GM12878 (cell line): ENCODE data around the gene MTFR1L. TPM values are rescaled to one million over a fixed set of nuclear protein-coding genes. Genes with fewer than 3 reads are reported as not detected.

Experiments used
- ATAC-seq: fragments of 200-7000 bp; cut with Tn5 transposase; 3 replicates; pipeline ENCODE4 v1.9.1; 2020; ENCODE audit warnings: mild to moderate bottlenecking, moderate library complexity
- BruUV-seq: library from RNA; stranded (reverse); fragments of 400-500 nt; replicated peaks from 2 replicates; lab custom pipeline; 2021; lab: Mats Ljungman, UMichigan
- CTCF ChIA-PET: fragments of 300-600 bp; sonication (Branson Sonifier 250); formaldehyde crosslinking; extraction: SDS; loops from one replicate; lab custom pipeline; 2021; ENCODE audit warnings: inconsistent platforms; lab: Yijun Ruan, JAX
- POLR2A ChIA-PET: fragments of 350-600 bp; formaldehyde crosslinking; extraction: SDS; loops from one replicate; lab custom pipeline; 2021; ENCODE audit warnings: inconsistent platforms; lab: Charles Lee
- RAD21 ChIA-PET: fragments of 300-600 bp; sonication (Branson Sonifier 250); formaldehyde crosslinking; loops from one replicate; lab custom pipeline; 2023; ENCODE audit warnings: antibody characterized with exemption; ENCODE audit not compliant: unreplicated experiment; lab: Charles Lee
- SMC1A ChIA-PET: fragments of 300-600 bp; sonication (Branson Sonifier 250); formaldehyde crosslinking; loops from one replicate; lab custom pipeline; 2023; ENCODE audit not compliant: unreplicated experiment, uncharacterized antibody; lab: Charles Lee
- DNase-seq: peaks from one replicate; pipeline ENCODE4 v3.0.0-alpha.2; 2011; ENCODE audit warnings: low read depth, low spot score
- FAIRE-seq: peaks from 3 replicates; lab custom pipeline; 2011; peaks lifted over from hg19 to GRCh38; lab: Jason Lieb, UNC
- H2AFZ ChIP-seq: 2 replicates; pipeline ENCODE4 v1.6.0; 2011; ENCODE audit warnings: low read depth, low read length, control low read depth; ENCODE audit not compliant: control insufficient read depth
- H3K27ac ChIP-seq: 2 replicates; pipeline ENCODE4 v1.5.1; 2011; ENCODE audit warnings: control low read depth; ENCODE audit not compliant: control insufficient read depth, insufficient read depth
- H3K27me3 ChIP-seq, 2 experiments: replicated peaks in 1 of 2; 2 replicates each; pipeline versions ENCODE4 v1.6.0 to v1.6.1; 2011; ENCODE audit warnings: low read length in 1 of 2; ENCODE audit not compliant: control insufficient read depth in 2 of 2, insufficient read depth in 2 of 2
- H3K36me3 ChIP-seq, 2 experiments: 2 replicates each; pipeline ENCODE4 v1.5.1; 2011; ENCODE audit warnings: low read length in 1 of 2; ENCODE audit not compliant: control insufficient read depth in 2 of 2, insufficient read depth in 2 of 2
- H3K4me1 ChIP-seq: 2 replicates; pipeline ENCODE4 v1.6.1; 2011; ENCODE audit warnings: mild to moderate bottlenecking, low read length, moderate library complexity, mixed read lengths; ENCODE audit not compliant: control insufficient read depth, insufficient read depth
- H3K4me2 ChIP-seq: 2 replicates; pipeline ENCODE4 v1.6.0; 2011; ENCODE audit warnings: control low read depth; ENCODE audit not compliant: control insufficient read depth, insufficient read depth
- H3K4me3 ChIP-seq: fragments of 200-600 bp; sonication (generic); 2 replicates; pipeline ENCODE4 v1.5.1; 2016
- H3K79me2 ChIP-seq: 2 replicates; pipeline ENCODE4 v1.6.0; 2011; ENCODE audit warnings: low read length; ENCODE audit not compliant: control insufficient read depth, insufficient read depth
- H3K9ac ChIP-seq: 2 replicates; pipeline ENCODE4 v1.8.0; 2011; ENCODE audit warnings: low read length, control low read depth, mixed read lengths; ENCODE audit not compliant: control insufficient read depth, insufficient read depth
- H3K9me3 ChIP-seq: replicated peaks from 3 replicates; pipeline ENCODE4 v1.5.1; 2011; ENCODE audit warnings: mild to moderate bottlenecking, low read length; ENCODE audit not compliant: control insufficient read depth, insufficient read depth
- H4K20me1 ChIP-seq: 2 replicates; pipeline ENCODE4 v1.6.0; 2011; ENCODE audit not compliant: control insufficient read depth, insufficient read depth
- CBFB ChIP-seq: IDR thresholded peaks from 2 replicates; pipeline ENCODE4 v1.6.1; 2016; ENCODE audit warnings: antibody characterized with exemption, low read depth
- E2F8 ChIP-seq: fragments of 450-650 bp; IDR thresholded peaks from 2 replicates; pipeline ENCODE4 v1.6.1; 2018; ENCODE audit warnings: mild to moderate bottlenecking, low read depth, moderate library complexity; ENCODE audit not compliant: partially characterized antibody
- E4F1 ChIP-seq: fragments of 450-650 bp; IDR thresholded peaks from 2 replicates; pipeline ENCODE4 v1.6.1; 2018; ENCODE audit warnings: borderline replicate concordance, mild to moderate bottlenecking; ENCODE audit not compliant: partially characterized antibody
- IKZF1 ChIP-seq: fragments of 450-650 bp; conservative IDR thresholded peaks from 2 replicates; pipeline ENCODE4 v1.6.1; 2017; ENCODE audit warnings: antibody characterized with exemption, mild to moderate bottlenecking
- MAX ChIP-seq: IDR thresholded peaks from 2 replicates; pipeline ENCODE4 v1.6.1; 2012; ENCODE audit warnings: low read depth, low read length, improper control_type of control experiment
- RELA ChIP-seq: fragments of 450-650 bp; IDR thresholded peaks from 2 replicates; pipeline ENCODE4 v1.8.0; 2014; ENCODE audit warnings: borderline replicate concordance; ENCODE audit not compliant: partially characterized antibody
- SMARCA5 ChIP-seq: fragments of 450-650 bp; IDR thresholded peaks from 2 replicates; pipeline ENCODE4 v1.6.1; 2017; ENCODE audit warnings: mild to moderate bottlenecking
- SP1 ChIP-seq: IDR thresholded peaks from one replicate; pipeline ENCODE4 v1.6.1; 2011; ENCODE audit warnings: low read depth, low read length
- SREBF2 ChIP-seq: IDR thresholded peaks from 2 replicates; pipeline ENCODE4 v1.6.1; 2012; ENCODE audit warnings: mild to moderate bottlenecking, low read length
- ZBTB33 ChIP-seq: fragments of 450-650 bp; IDR thresholded peaks from 2 replicates; pipeline ENCODE4 v1.6.1; 2017; ENCODE audit warnings: mild to moderate bottlenecking
- ZBTB4 ChIP-seq: fragments of 450-650 bp; formaldehyde crosslinking; IDR thresholded peaks from 2 replicates; pipeline ENCODE4 v1.4.0; 2022; ENCODE audit warnings: mild to moderate bottlenecking, moderate library complexity
- ZNF207 ChIP-seq: fragments of 450-650 bp; IDR thresholded peaks from 2 replicates; pipeline ENCODE4 v1.6.1; 2014; ENCODE audit warnings: antibody characterized with exemption, mild to moderate bottlenecking, borderline replicate concordance
- ZNF24 ChIP-seq: fragments of 450-650 bp; IDR thresholded peaks from 2 replicates; pipeline ENCODE4 v1.6.1; 2017; ENCODE audit warnings: antibody characterized with exemption, mild to moderate bottlenecking
- WGBS: methylation state at CpG from one replicate; pipeline ENCODE4 v1.1.6; 2016; ENCODE audit warnings: low lambda C conversion rate; ENCODE audit not compliant: insufficient replicate concordance, insufficient coverage; ENCODE audit errors: missing lambda C conversion rate; 5-methylcytosine and 5-hydroxymethylcytosine counted together
- in situ Hi-C: fragments of 300-500 bp; cut with MboI; formaldehyde crosslinking; loops from 9 replicates; pipeline ENCODE4 v1.14.3; 2018; ENCODE audit warnings: mixed read lengths
- intact Hi-C: fragments of 100-400 bp; cut with micrococcal nuclease; formaldehyde crosslinking; loops from one replicate; pipeline ENCODE4 v1.14.2; 2022; ENCODE audit not compliant: unreplicated experiment
- polyA plus RNA-seq, 11 experiments: library from polyadenylated mRNA; depleted of rRNA in 4 of 11; unstranded in 6 of 11; stranded (reverse) in 5 of 11; fragments of >200 nt; fragmentation: Nextera tagmentation in 4 of 11; fragmentation: Illumina TruSeq in 1 of 11; extraction: Ambion mirVana in 4 of 11; extraction: Trizol in 1 of 11; gene quantifications; 1 replicate in 1 of 11; 2 replicates in 10 of 11; pipeline versions ENCODE4 v1.2.1 to v1.2.3, GENCODE V29; 2011 to 2016; ENCODE audit warnings: inconsistent platforms in 2 of 11, missing spikeins in 2 of 11, low read depth in 1 of 11
- total RNA-seq, 4 experiments: library from RNA; depleted of rRNA in 3 of 4; stranded (reverse); fragments of >200 nt in 3 of 4; fragmentation: Illumina TruSeq in 1 of 4; extraction: Trizol in 1 of 4; gene quantifications; 2 replicates each; pipeline versions ENCODE4 v1.2.1 to v1.2.3, GENCODE V29; 2013 to 2021

The MTFR1L gene
- total and polyA plus RNA-seq, 10 of the 15 experiments (the other 5 are each of a cell fraction or from before 2014, with no cell fraction given) = 16.9 to 44.2 (median 30.3) TPM

- H3K79me2 ChIP-seq = no peaks in the 10 kb centered on the region
- in situ Hi-C loops = no loop called here
- RAD21 ChIA-PET = no interaction called here
- no peak overlapping the region for H2AFZ ChIP-seq
- no peaks in the 10 kb centered on the region; a peak in 2 of 4 replicates for H3K27me3 ChIP-seq
- SMC1A ChIA-PET = interaction anchor here (1.3 kb wide), 1 partner anchor 15 kb away, joined by 3 read pairs; no protein-coding TSS in a partner anchor
- 26% methylated on average over 4 of the region's 4 CpGs for WGBS
- BruUV-seq = no TSS peak
- CTCF ChIA-PET = no interaction called here
- no peaks in the 10 kb centered on the region for H3K36me3 ChIP-seq
- H3K4me2 ChIP-seq = no peak overlapping the region
- POLR2A ChIA-PET = interaction anchor here (0.6 kb wide), 1 partner anchor 24 kb away, joined by 3 read pairs; no protein-coding TSS in a partner anchor
- H3K9me3 ChIP-seq = no peaks in the 10 kb centered on the region
- intact Hi-C loops = no loop called here
- H3K9ac ChIP-seq = no peak overlapping the region
- H3K27ac ChIP-seq = no peak overlapping the region
- H3K4me1 ChIP-seq = peaks cover 9% of the 10 kb centered on the region
- DNase-seq = no peak
- no peak for TF ChIP-seq ZNF207
- no peak for TF ChIP-seq CBFB
- no peak for TF ChIP-seq SREBF2
- no peak for TF ChIP-seq E2F8
- no peak for TF ChIP-seq ZBTB4
- TF ChIP-seq MAX = no peak
- TF ChIP-seq E4F1 = no peak
- TF ChIP-seq ZNF24 = no peak
- no peak for TF ChIP-seq IKZF1
- TF ChIP-seq RELA = no peak
- TF ChIP-seq SP1 = no peak
- TF ChIP-seq SMARCA5 = no peak
- no peak for TF ChIP-seq ZBTB33
- H3K4me3 ChIP-seq = no peak overlapping the region
- no peak for ATAC-seq
- FAIRE-seq = no peak
- H4K20me1 ChIP-seq = no peaks in the 10 kb centered on the region
Observed at GRCh38 chr1:25779894-25780293, 39.9 kb upstream of the MTFR1L start.
